Left renal cortex interstitium (tissue), 4 donors: ENCODE results near the gene NFE2L3. TPM values are rescaled to one million over a fixed set of nuclear protein-coding genes. Genes with fewer than 3 reads are reported as not detected.
"Not testable (repeated sequence)": the region's sequence is repeated elsewhere in the genome, so short reads cannot be mapped to it uniquely, and the experiment has no call there.

Experiments used
- DNase-seq, 4 donors: peaks; one replicate each; pipeline ENCODE4 v3.0.0-alpha.2; 2013; ENCODE audit warnings: low read depth in 4 of 4, low spot score in 2 of 4, missing footprints in 1 of 4
- polyA plus RNA-seq, 4 donors: library from polyadenylated mRNA; unstranded; fragments of 120-200 nt; gene quantifications; one replicate each; pipeline ENCODE4 v1.2.1, GENCODE V29; 2013; ENCODE audit not compliant: insufficient read length in 4 of 4

NFE2L3 gene
- polyA plus RNA-seq, 4 donors, result 24.2 to 43.9 (median 36.5) TPM

GRCh38 chr7:26167303-26167934, 15.4 kb downstream of the NFE2L3 start:
- DNase-seq, result no peak

DNA sequence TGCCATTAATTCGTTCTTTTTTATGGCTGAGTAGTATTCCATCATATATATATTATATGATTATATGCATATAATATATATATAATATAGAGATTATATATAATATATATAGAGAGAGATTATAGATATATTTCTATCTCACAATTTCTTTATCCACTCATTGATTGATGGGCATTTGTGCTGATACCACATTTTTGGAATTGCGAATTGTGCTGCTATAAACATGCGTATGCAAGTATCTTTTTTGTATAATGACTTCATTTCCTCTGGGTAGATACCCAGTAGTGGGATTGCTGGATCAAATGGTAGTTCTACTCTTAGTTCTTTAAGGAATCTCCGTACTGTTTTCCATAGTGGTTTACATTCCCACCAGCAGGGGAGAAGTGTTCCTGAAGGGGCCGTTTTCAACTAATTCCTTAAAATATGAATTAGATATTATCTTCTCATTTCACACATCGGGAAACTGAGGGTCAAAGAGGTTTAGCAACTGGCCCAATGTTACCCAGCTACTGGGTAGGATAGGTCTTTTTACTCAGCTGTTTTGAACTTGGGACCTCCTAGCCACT, 16.5 kb downstream of the NFE2L3 start:
- no peak for DNase-seq

GRCh38 chr7:26169271-26169670, 17.3 kb downstream of the NFE2L3 start:
- DNase-seq, result no peak

DNA sequence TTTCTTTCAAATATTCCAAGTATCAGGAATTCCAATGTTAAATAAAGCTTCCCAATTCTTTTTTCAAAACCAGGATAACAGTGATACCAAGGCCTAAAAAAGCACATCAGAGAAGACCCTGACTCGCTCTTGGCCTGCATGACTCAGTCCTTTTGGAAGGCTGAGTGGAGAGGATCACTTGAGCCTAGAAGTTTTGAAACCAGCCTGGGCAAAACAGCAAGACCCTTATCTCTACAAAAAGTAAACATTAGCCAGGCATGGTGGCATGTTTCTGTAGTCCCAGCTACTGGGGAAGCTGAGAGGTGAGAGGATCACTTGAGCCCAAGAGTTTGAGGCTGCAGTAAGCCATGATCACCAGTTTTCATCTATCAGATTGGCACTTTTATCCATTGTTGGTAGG, 18.7 kb downstream of the NFE2L3 start:
- no peak for DNase-seq

- no peak for DNase-seq
Observed at GRCh38 chr7:26171601-26172000, 19.6 kb downstream of the NFE2L3 start.

GRCh38 chr7:26172048-26172447, 20.1 kb downstream of the NFE2L3 start:
- no peak for DNase-seq

GRCh38 chr7:26175903-26176302, 23.9 kb downstream of the NFE2L3 start:
- DNase-seq, result not testable (repeated sequence)

- DNase-seq, result not testable (repeated sequence)
Observed at GRCh38 chr7:26176696-26177095, 24.7 kb downstream of the NFE2L3 start.

DNA sequence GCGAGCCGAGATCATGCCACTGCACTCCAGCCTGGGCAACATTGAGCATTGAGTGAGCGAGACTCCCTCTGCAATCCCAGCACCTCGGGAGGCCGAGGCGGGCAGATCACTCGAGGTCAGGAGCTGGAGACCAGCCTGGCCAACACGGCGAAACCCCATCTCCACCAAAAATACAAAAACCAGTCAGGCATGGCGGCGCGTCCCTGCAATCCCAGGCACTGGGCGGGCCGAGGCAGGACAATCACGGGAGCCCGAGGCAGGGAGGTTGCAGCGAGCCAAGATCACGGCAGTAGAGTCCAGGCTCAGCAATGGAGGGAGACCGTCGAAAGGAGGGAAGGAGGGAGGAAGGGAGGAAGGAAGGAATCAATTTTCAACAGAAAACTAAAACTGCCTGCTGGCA, 25.3 kb downstream of the NFE2L3 start:
- DNase-seq, result not testable (repeated sequence)

- DNase-seq, result no peak
Observed at GRCh38 chr7:26178272-26178960, 26.4 kb downstream of the NFE2L3 start.

DNA sequence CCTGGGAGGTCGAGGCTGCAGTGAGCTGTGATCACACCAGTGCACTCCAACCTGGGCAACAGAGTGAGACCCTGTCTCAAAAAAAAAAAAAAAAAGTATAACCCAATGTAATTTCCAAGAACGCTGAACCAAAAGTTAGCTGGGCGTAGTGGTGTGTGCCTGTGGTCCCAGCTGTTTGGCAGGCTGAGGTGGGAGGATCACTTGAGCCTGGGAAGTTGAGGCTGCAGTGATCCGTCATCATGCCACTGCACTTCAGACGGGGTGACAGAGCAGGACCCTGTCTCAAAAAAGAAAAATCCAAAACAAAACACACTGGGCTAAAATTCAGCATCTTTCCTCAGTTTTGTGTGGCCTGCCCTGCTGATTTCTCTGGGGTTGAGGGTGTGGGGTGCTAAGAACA, 27.4 kb downstream of the NFE2L3 start:
- no peak for DNase-seq

GRCh38 chr7:26179826-26180497, 28.0 kb downstream of the NFE2L3 start:
- DNase-seq, result no peak

DNA sequence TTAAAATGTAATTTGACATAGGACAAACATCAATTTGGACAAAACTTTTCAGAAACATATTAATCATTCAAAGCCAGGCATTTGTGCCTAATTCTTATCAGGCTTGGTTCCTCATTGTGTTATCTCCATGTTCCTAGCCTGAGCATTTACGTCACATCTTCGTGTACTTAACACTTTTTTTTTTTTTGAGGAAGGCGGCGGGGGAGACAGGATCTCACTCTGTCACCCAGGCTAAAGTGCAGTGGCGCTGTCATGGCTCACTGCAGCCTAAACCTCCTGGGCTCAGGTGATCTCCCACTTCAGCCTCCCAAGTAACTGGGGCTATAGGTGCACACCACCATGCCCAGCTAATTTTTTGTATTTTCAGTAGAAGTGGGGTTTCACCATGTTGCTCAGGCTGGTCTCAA, 28.8 kb downstream of the NFE2L3 start:
- DNase-seq, result no peak

DNA sequence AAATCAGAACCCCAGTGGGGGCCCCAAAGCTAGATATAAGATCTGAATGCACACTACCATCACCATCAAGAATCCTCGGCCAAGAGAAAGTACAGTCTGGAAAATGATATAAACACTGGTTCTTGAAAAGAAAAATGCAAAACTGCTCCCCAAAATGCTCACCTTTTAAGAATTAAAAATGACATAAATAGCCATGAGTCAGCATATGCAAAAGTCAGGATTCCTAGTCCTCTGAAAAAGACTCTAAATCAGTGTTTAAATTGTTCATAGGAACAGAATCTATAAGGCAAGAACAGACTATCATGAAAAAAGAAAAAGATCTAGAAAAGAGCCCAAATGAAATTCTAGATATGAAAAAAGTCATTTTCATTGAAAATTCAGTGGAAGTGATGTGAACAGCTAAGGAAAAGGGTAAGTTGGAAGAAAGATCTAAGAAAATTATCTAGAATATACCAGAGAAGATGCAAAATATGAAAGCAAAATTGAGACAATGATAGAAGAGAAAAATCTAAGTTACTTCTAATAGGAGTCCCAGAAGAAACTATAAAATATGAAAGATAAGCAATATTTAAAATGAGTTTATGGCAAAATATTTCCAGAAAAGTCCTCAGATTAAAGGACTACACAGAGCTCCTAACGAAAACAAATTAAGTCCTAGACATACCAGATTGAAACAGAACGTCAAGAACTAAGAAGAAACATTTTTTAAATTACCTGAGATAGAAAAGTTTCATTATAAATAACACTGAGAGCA, 29.7 kb downstream of the NFE2L3 start:
- no peak for DNase-seq

- DNase-seq, result no peak
Observed at GRCh38 chr7:26182283-26182682, 30.3 kb downstream of the NFE2L3 start.

- no peak for DNase-seq
Observed at GRCh38 chr7:26182706-26183105, 30.7 kb downstream of the NFE2L3 start.

GRCh38 chr7:26183545-26184280, 31.7 kb downstream of the NFE2L3 start:
- no peak for DNase-seq

DNA sequence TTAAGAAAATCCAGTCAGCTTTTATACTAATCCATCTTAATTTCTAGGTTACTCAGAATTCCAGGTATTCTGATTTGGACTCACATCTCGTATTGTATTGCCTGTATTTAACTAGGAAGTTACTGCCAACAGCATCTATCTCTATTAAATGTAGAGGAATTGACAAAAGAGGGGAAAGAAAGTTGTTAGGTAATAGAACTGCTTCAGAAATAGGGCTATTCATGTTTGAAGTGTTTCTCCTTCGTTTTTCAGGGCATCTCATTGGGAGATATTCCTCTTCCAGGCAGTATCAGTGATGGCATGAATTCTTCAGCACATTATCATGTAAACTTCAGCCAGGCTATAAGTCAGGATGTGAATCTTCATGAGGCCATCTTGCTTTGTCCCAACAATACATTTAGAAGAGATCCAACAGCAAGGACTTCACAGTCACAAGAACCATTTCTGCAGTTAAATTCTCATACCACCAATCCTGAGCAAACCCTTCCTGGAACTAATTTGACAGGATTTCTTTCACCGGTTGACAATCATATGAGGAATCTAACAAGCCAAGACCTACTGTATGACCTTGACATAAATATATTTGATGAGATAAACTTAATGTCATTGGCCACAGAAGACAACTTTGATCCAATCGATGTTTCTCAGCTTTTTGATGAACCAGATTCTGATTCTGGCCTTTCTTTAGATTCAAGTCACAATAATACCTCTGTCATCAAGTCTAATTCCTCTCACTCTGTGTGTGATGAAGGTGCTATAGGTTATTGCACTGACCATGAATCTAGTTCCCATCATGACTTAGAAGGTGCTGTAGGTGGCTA, 32.5 kb downstream of the NFE2L3 start:
- not testable (repeated sequence) for DNase-seq

- no peak for DNase-seq
Observed at GRCh38 chr7:26185131-26185843, 33.3 kb downstream of the NFE2L3 start.
